HG03066 (cell line): ENCODE data around the gene CCSER2.
"Not testable (repeated sequence)": the region's sequence is repeated elsewhere in the genome, so short reads cannot be mapped to it uniquely, and the experiment has no call there.

Experiments
- ATAC-seq: cut with Tn5 transposase; IDR thresholded peaks from one replicate; pipeline ENCODE4 v1.9.1; 2021; ENCODE audit warnings: low read depth; ENCODE audit not compliant: unreplicated experiment

CCSER2 gene

DNA sequence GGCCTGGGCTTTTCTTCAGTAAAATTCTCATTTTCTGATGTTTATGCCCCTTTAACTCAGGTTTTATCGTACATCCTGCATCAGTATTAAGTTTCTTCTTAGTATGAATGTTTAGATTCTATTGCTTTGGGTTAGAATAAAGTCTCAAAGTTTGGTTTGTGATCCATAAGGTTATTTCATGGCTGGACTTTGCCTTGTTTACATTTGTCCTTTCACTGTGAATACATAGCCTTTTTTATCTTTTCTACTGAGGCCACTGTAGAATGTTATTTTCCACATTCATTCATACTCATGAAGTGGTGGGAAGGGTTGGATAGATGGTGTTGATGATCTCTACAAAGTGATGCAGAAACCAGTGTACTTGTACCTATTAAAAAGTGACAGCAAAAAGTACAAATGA, 59.8 kb downstream of the CCSER2 start:
- no peak for ATAC-seq

DNA sequence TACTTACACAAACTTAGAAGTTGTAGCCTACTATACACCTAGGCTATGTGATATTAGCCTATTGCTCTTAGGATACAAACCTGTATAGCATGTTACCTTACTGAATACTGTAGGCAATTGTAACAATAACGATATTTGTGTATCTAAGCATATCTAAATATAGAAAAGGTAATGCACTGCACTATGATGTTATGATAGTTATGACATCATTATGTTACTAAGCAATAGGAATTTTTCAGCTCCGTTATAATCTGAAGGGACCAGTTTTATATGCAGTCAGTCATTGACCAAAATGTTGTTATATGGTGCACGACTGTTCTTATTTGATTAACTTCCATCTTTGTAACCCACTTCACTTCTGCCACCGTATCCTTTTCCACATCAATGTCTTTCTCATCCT, 62.0 kb downstream of the CCSER2 start:
- no peak for ATAC-seq

DNA sequence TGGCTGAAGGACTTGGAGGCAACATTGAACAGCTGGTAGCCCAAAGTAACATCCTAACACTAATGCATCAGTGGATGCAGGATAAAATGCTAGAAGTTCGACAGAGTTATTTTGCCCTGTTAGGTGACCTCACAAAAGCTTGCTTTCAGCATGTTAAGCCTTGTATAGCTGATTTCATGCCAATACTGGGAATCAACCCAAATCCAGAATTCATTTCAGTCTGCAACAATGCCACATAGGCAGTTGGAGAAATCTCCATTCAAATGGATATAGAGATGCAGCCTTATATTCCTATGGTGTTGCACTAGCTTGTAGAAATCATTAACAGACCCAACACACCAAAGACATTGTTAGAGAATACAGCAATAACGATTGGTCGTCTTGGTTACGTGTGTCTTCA, 62.9 kb downstream of the CCSER2 start:
- ATAC-seq: no peak

DNA sequence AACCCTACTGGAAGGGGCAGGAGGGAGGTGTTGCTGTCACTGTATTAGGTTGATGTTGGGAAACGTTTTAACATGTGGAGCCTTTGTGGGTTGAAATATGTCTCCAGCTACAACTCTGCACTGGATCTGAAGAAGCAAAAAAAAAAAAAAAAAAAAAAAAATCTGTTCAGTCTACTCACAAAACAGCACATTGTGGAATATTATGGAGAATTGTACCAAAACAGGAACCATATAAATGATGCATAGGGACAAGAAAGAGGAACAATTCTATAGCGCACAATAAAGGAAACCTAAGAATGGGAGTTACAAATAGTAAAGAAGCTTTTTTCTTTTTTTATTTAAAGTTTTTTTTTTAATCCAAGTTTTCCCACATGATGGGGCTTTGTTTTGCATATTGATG, 63.8 kb downstream of the CCSER2 start:
- no peak for ATAC-seq

DNA sequence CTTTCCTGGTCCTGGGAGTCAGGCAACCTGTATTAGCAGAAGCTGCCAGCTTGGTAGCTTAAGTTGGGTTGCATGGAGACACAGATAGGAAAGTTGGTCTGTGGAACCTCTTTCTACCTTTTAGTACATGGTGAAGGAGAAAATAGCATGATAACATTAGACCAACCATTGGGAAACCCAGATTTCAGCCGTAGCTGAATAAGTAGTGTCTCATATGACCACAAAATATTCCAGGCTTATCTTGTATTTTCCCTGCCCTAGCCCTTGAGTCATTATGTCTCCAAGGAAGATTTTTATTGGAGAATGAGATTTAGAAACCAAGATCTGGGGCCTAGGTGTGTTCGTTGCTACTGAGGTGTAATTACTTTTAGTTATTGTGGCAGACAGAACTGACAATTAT, 67.2 kb downstream of the CCSER2 start:
- ATAC-seq: no peak

DNA sequence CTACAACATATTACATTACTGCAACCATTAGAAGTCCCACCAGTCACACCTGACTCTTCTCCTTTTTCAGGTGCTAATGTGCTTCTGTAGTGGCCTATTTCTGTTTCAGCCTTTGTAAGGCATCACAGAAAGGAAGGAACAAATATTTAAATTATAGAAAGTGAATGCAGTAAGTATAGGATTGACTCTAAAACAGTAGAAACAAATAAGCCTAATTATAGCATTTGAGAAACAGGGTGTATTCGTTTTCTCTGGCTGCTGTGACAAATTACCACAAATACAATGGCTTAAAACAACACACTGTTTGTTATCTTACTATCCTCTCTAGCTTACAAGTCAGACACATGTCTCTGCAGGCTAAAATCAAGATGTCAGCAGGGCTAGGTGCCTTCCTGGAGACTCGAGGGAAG, 69.4 kb downstream of the CCSER2 start:
- no peak for ATAC-seq

DNA sequence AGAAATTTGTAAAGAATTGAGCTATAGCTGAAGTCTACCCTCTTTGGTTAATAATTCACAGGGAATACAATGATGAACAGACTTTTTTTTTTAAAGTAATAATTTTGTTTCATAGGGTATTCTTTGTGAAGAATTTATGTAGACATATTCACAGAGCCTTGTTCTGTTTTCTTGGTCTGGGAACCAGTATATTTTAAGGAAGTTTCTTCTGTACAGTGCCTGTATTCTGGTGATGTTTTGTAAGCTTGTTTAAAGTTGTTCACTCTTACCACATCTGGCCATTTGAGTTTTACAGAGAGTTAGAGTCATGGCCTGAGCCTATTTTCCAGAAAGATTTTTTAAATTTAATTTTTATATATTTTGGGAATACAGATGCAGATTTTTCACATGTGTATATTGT, 70.3 kb downstream of the CCSER2 start:
- ATAC-seq: no peak

DNA sequence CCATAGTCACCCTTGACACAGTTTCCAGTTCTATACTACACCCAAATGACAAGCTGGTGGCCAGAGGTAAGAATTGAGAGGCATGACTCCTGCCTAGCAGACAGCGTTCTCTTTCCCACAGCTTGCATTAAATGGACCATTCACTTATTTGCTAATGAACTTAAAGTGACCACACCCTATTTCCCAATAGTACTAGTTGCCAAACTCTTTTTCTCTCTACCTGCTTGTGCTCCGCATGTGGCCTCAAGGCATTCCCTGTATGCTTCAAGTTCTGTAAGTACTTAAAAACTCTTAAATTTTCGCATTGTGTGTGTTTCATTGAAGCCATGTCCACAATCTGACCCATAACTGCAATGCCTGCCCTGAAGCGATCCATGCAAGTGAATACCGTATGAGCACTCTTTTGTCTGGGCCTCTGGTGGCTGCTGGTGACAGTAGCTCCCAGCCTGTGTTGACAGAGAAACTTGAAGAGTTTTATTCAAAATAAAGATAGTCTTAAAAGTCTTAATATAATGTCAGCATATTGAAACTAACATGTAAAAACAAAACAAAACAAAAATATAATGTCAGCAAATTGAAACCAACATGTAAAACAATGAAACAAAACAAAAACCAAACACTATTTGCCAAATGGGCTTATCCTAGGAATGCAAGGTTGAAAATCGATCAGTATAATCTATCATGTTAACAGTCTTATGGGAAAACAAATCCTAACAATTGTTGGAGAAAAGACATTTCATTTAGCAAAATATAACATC, 73.6 kb downstream of the CCSER2 start:
- no peak for ATAC-seq

DNA sequence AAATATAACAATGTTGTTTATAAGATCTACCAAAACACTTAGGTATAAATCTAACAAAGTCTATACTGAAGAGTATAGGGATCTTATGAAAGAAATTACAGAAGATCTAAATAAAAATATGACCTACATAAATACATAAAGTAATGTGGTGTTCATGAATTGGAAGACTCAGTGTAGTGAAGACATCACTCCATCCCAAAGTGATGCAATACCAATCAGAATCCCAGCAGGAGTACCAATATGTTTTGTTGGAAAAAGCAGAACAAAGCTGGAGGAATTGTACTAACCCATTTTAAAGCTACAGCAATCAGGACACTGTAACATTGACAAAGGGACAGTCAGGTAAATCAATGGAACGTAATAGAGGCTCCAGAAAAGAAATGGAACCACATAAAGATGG, 76.4 kb downstream of the CCSER2 start:
- ATAC-seq: no peak

DNA sequence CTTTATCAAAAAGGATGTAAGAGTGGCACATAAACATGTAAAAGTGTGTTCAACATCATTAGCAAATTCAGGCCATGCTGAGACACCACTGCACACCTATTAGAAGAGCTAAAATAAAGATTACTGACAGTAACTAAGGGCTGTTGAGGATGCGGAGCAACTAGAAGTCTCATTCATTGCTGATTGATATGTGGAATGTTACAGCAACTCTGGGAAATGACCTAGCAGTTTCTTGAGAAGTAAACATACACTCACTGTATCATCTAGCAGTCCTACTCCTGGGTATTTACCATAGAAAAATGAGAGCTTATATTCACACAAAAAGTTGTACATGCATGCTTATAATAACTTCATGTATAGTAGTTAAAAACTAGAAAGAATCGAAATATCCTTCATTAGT, 77.3 kb downstream of the CCSER2 start:
- no peak for ATAC-seq

DNA sequence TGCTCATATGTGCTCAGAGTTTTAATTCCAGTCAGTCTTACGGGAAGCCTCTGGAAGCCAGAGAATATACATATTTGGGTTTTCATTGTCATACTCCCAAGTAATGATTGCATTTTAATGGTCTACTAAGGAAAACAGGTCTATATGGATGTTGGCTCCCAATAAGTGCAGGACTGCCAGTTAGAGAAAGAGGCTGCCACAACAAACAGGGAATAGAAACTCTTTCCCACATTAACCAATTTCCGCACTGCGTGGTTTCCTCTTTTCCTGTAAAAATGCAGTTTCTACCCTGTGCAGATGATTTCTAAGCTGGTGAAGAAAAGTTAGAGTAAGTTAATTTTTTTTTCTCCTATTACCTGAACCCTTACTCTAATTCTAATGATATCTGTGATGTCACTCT, 78.2 kb downstream of the CCSER2 start:
- no peak for ATAC-seq

DNA sequence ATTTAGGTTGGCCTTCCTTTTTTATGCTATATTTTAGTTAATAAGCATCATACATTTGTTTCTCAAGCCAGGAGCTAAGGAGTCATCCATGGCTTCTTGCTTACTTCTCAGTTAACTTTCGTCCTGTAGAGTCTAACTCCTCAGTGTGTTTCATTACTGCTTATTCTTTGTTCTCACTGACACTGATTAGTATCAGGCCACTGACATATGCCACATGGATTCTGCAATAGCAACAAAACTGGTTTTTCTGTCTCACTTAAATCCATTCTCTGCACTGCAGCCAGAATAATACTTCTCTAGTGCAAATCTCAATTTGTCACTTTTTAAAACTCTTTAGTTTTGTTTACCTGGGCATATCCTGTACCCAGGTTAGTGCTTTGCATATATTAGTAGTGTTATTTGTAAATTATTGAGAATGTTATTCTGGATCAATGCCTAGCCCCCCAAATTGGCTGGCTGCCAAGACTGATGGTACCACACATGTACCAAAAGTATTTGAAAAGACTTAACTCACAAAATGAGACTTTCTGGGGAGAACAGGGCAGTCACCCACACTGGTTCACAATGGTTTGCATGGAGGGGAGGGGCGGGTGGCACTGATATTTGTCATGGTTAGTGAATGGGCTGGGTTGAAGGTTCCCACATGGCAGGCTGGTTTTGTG, 79.1 kb downstream of the CCSER2 start:
- ATAC-seq: no peak

DNA sequence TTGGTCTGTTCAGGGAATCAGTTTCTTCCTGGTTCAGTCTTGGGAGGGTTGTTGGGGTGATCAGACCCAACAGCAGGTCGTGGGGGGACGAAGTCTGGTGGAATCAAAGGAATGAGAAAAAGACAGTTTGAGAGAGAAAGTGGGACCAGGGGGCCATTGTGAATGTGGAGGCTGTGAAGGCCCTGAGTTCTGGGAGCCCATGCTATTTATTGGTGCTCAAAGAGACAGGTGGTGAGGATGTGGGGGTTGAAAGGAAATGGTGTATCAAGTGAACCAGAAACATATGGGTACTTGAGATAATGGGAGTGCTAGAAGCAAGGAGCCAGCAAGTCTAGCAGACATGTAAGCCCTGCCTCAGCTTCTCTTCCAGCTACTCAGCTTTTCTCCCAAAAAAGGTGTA, 84.1 kb downstream of the CCSER2 start:
- ATAC-seq: no peak

DNA sequence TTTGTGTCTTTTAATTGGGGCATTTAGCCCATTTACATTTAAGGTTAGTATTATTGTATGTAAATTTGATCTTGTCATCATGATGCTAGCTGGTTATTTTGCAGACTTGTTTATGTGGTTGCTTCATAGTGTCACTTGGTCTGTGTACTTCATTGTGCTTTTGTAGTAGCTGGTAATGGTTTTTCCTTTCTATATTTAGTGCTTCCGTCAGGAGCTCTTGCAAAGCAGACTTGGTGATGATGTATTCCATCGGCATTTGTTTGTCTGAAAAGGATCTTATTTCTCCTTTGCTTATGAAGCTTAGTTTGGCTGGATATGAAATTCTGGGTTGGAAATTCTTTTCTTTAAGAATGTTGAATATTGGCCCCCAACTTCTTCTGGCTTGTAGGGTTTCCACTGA, 85.7 kb downstream of the CCSER2 start:
- ATAC-seq: not testable (repeated sequence)

DNA sequence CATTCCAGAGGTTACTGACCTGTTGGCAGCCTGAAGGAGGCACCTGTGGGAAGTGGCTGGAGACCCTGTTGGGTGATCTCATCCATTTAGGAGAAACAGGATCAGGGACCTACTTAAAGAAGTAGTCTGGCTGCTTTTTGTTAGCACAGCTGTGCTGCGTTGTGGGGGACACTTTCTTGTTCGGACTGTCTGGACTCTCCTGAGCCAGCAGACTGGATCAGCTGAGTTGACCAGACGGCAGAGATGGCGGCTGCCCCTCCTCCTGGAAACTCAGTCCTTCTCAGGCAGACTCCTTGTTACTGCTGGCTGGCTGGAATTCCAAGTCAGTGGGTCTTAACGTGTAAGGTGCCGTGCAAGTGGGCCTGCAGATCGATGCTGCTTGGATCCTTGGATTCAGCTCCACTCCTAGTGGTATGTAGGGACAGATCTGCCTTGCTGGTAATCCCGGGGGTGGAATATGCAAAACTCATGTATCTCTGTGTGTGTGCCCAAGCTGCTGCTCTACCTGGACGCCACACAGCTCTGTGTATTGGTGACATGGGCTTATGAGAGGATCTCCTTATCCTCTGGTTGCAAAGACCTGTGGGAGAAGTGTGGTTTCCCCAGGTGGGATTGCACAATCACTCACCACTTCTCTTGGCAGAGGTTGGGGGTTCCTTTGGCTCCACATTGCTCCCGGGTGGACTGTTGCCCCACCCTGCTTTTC, 87.3 kb downstream of the CCSER2 start:
- no peak for ATAC-seq

DNA sequence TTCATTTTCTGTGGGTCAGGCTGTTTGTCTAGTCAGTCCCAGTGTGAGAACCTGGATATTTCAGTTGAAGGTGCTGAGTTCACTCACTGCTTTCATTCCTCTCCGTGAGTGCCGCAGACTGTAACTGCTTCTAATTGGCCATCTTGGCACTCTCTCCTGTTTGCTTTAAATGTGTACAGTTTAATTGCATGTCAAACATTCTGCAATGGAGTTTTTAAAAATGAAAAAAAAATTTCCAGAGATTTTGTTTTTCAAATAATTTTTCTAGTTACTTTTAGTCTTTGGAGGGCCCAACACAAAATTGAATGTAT, 87.8 kb downstream of the CCSER2 start:
- no peak for ATAC-seq

DNA sequence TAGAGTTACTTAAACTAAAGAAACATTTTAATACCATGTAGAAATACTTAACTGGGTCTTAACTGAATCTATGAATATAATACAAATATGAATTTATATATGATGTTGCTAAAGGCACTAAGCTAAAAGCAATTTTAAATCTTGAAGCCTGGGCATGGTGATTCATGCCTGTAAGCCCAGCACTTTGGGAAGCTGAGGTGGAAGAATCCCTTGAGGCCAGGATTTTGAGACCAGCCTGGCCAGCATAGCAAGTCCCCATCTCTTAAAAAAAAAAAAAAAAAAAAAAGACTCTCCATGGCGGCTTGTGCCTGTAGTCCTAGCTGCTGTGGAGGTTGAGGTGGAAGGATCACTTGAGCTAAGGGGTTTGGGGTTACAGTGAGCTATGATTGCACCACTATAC, 95.3 kb downstream of the CCSER2 start:
- ATAC-seq: no peak

DNA sequence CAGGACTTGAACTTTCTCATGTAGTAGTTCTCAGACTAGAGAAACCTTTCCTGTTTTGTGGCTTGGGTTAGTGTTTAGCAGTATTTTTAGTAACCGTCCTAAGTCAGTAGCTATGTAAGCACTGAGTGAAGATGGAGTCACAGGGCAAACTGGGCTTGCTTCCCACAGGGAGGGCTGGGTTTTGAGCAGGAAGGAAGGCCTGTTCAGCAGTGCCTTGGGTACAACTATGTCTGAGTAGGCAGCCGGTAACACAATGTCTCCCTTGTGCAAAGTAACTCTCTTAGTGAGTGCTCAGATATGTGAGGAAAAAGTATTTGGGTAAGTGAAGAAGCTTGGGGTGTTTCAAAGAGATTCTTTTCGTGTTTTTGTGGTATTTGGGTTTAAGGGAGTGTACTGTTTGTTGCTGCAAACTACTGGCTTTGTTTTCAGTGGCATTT, 96.4 kb downstream of the CCSER2 start:
- ATAC-seq: peak; percentile 51

DNA sequence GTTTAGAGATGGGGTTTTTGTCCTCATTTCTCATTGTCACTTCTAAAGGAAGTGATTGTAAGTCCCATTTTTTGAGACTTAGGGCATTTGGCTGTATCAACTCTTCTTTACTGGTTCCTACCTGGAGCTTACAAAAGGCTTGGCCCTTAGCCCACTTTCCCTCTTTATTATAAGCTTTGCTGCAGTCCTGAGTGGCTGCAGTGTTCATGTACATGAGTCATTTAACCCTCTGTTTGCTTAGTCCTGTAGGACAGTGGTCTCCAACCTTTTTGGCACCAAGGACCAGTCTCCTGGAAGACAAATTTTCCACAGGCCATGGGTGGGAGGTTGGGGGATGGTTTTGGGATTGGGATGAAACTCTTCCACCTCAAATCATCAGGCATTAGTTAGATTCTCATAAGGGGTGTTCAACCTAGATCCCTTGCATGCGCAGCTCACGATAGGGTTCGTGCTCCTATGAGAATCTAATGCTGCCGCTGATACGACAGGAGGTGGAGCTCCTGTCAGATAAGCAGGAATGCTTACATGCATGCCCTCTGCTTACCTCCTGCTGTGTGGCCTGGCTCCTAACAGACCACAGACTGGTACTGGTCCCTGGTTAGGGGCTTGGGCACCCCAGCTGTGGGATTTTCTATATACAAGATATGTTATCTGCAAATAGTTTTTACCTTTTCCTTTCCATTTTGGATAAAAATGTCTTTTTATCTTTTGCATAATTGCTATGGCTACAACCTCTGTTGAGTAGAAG, 99.7 kb downstream of the CCSER2 start:
- ATAC-seq: no peak

DNA sequence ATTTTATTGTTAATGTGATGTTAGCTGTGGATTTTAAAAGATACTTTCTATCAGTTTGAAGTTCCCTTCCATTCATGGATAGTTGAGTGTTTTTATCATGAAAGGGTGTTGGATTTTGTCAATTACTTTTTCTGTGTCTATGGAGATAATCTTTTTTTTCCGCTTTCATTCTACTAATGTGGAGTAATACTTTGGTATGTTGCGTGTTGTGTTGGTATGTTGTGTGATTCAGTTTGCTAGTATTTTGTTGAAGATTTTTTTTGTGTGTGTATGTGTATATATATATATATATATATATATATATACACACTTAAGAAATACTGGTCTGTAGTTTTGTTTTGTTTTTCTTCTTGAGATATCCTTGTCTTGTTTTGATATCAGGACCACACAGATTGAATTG, 100.3 kb downstream of the CCSER2 start:
- no peak for ATAC-seq

DNA sequence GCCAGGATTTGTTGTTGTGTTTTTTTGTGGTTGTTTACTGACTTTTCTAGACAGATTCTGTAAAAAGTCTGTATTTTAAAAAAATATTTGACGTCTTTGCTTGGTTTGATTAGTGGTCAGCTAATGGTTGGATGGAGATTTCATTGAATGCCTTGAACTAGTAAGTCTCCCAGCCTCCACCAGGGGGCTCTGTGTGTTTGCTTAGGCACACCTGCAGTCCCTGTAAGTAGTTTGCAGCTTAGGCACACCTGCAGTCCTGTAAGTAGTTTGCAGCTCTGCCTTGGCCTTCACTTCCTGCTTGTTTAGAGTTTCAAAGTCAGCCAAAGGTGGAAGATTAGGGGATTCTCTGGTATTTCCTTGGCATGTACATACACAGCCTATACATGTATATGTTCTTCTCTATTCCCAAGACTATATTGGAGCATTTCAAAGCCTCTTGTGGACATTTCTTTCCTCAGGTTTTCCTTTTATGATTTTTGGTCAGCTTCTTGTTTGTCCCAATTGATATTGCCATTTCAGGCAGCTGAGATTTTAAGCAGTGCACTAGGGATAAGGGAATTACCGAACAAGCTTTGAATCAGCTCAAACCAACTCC, 101.6 kb downstream of the CCSER2 start:
- peak; percentile 93 for ATAC-seq
